Upper lobe of right lung (tissue), 1 donor: ENCODE data around the gene PRDM16. TPM values are rescaled to one million over a fixed set of nuclear protein-coding genes. Genes with fewer than 3 reads are reported as not detected.

Source experiments
- ATAC-seq: fragments of 200-7000 bp; cut with Tn5 transposase; one replicate; pipeline ENCODE4 v1.9.1; 2020; ENCODE audit warnings: mild to moderate bottlenecking, moderate library complexity
- DNase-seq: peaks from one replicate; pipeline ENCODE4 v3.0.0-alpha.2; 2020
- H3K27ac ChIP-seq: fragments of 200-600 bp; one replicate; pipeline ENCODE4 v1.8.0; 2022
- H3K27me3 ChIP-seq: fragments of 200-600 bp; one replicate; pipeline ENCODE4 v1.8.0; 2022; ENCODE audit warnings: mild to moderate bottlenecking
- H3K36me3 ChIP-seq: fragments of 200-600 bp; one replicate; pipeline ENCODE4 v1.8.0; 2022
- H3K4me1 ChIP-seq: fragments of 200-600 bp; one replicate; pipeline ENCODE4 v1.8.0; 2022
- H3K4me3 ChIP-seq: fragments of 200-600 bp; one replicate; pipeline ENCODE4 v1.8.0; 2022; ENCODE audit warnings: mild to moderate bottlenecking
- H3K9me3 ChIP-seq: fragments of 200-600 bp; one replicate; pipeline ENCODE4 v1.8.0; 2022
- intact Hi-C: fragments of 100-400 bp; cut with DNase I; formaldehyde crosslinking; loops from one replicate; pipeline ENCODE4 v1.11.0; 2022
- total RNA-seq: library from RNA; stranded (reverse); fragmentation: NEBNext Ultra II Directional; extraction: Animal tissue kit (Norgen Biotek cat#: 25700); gene quantifications from one replicate; pipeline ENCODE4 v1.2.1, GENCODE V29; 2021
- TF ChIP-seq, protein P1 (sequence below): fragments of 200-600 bp; IDR thresholded peaks from one replicate; pipeline ENCODE4 v1.8.0; 2022; ENCODE audit warnings: antibody characterized with exemption
- donor health status: DM: no; HTN: yes; CAD: no; lungs with severe emphysema.

PRDM16 gene
- total RNA-seq, 1 donor from 2014 or later, result 21.0 TPM

DNA sequence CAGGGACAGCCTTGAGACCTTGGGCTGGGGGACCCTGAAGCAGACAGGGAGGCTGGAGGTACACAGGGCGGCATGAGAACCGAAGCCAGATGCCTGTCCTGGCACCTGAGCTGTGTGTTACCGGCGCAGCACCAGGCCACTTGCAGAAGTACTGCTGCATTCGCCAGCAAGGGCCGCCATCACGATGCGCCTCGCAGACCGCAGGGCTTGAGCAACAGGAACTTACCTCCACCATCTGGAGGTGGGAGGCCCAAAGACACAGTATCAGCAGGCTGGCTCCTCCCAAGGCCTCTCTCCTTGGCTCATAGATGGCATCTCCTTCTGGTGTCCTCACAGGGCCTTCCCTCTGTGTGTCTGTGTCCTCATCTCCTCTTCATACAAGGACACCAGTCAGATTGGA, 90.1 kb downstream of the PRDM16 start:
- no peaks in the 10 kb centered on the region for H3K36me3 ChIP-seq
- no peak for DNase-seq
- H3K9me3 ChIP-seq, result no peaks in the 10 kb centered on the region
- no peak overlapping the region for H3K4me3 ChIP-seq
- H3K27ac ChIP-seq, result no peak overlapping the region
- H3K27me3 ChIP-seq, result peaks cover 17% of the 10 kb centered on the region
- no peak for ATAC-seq
- intact Hi-C loops, result no loop called here
- peaks cover 7% of the 10 kb centered on the region for H3K4me1 ChIP-seq
- TF ChIP-seq, protein P1, sequence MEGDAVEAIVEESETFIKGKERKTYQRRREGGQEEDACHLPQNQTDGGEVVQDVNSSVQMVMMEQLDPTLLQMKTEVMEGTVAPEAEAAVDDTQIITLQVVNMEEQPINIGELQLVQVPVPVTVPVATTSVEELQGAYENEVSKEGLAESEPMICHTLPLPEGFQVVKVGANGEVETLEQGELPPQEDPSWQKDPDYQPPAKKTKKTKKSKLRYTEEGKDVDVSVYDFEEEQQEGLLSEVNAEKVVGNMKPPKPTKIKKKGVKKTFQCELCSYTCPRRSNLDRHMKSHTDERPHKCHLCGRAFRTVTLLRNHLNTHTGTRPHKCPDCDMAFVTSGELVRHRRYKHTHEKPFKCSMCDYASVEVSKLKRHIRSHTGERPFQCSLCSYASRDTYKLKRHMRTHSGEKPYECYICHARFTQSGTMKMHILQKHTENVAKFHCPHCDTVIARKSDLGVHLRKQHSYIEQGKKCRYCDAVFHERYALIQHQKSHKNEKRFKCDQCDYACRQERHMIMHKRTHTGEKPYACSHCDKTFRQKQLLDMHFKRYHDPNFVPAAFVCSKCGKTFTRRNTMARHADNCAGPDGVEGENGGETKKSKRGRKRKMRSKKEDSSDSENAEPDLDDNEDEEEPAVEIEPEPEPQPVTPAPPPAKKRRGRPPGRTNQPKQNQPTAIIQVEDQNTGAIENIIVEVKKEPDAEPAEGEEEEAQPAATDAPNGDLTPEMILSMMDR, result no peak

DNA sequence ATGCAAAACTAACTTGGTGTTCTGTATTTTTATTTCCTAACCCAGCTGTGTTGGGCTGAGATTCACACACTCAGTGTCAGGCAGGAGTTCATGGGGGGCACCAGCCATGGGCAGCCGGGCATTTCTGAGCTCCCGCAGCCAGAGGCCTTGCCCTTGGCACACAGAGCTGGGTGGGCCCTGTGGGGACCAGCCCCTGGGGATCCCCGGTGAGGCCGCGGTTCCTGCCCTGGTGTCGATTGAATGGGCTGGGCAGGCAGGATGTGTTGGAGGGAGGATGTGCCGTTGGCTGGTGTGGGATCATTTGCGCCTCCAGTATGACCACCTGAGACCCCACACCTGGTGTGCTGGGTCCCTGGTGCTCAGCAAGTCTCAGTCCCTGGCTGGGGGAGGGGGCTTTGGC, 91.0 kb downstream of the PRDM16 start:
- TF ChIP-seq, protein P1, result no peak
- no peak overlapping the region for H3K4me3 ChIP-seq
- H3K4me1 ChIP-seq, result peaks cover 7% of the 10 kb centered on the region
- no peaks in the 10 kb centered on the region for H3K9me3 ChIP-seq
- DNase-seq, result no peak
- no peak overlapping the region for H3K27ac ChIP-seq
- no peaks in the 10 kb centered on the region for H3K36me3 ChIP-seq
- H3K27me3 ChIP-seq, result peaks cover 17% of the 10 kb centered on the region
- no peak for ATAC-seq
- intact Hi-C loops, result no loop called here

DNA sequence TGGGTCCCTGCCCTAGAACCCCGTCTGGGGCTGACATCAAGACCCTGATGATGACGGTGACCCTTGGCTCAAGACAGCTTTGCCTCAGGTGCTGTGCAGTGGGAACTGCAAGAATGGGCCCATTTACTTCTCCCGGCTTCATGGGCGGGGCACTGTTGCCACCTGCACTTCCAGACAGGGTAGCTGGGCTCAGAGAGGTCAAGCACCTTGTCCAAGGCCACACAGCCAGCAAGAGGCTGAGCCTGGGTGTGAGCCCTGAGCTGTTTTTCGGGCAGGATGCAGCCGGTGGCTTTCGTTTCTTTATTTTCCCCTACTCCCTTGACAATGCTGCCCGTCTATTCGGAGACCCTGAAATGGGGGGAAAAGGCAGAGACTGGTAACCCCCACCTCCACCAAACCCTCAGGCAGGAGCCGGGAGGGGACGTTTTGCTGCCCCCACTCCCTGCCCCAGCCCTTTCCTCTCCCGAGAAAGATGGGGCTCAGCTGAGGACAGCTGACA, 91.7 kb downstream of the PRDM16 start:
- Histone ChIP-seq H3K4me3 (no peak overlapping the region), H3K27me3 (peaks cover 13% of the 10 kb centered on the region), H3K9me3 (no peaks in the 10 kb centered on the region), H3K27ac (no peak overlapping the region), H3K36me3 (no peaks in the 10 kb centered on the region), H3K4me1 (peaks cover 7% of the 10 kb centered on the region)
- no peak for ATAC-seq
- TF ChIP-seq, protein P1, result no peak
- no peak for DNase-seq
- intact Hi-C loops, result no loop called here

DNA sequence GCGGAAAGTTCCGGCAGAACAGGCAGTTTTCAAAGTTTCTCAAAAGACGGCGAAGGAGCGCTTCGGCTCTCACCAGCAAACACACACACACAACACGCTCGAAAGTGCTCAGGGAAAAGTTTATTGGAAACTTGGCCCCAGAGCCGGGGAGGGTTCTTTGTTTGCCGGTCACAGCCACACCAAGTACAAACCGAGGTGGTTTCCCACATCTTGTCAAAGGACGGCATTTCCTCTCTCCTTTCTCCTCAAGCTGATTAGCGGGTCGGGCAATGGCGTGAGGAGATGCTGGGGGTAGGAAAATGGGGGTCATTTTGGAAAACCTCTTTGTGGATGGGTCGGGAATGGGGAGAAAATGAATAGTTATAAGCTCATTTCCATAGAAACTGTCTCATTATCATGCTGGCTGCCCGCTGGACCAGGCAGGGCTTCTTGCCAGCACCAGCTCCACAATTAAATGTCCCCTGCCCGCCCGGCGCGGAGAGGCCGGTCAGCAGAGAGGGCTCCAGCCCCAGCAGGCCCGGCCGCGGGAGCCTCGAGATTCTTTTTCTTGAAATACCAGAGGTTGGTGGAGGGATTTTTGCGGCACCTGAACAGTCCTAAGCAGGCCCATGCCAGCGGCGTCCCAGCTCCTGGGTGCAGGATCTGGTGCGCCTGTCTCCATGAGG, 92.3 kb downstream of the PRDM16 start:
- H3K36me3 ChIP-seq, result no peaks in the 10 kb centered on the region
- intact Hi-C loops, result no loop called here
- H3K27ac ChIP-seq, result no peak overlapping the region
- TF ChIP-seq, protein P1, result no peak
- DNase-seq (no peak), ATAC-seq (no peak)
- no peaks in the 10 kb centered on the region for H3K9me3 ChIP-seq
- no peak overlapping the region for H3K4me3 ChIP-seq
- peaks cover 10% of the 10 kb centered on the region for H3K27me3 ChIP-seq
- H3K4me1 ChIP-seq, result peaks cover 7% of the 10 kb centered on the region

DNA sequence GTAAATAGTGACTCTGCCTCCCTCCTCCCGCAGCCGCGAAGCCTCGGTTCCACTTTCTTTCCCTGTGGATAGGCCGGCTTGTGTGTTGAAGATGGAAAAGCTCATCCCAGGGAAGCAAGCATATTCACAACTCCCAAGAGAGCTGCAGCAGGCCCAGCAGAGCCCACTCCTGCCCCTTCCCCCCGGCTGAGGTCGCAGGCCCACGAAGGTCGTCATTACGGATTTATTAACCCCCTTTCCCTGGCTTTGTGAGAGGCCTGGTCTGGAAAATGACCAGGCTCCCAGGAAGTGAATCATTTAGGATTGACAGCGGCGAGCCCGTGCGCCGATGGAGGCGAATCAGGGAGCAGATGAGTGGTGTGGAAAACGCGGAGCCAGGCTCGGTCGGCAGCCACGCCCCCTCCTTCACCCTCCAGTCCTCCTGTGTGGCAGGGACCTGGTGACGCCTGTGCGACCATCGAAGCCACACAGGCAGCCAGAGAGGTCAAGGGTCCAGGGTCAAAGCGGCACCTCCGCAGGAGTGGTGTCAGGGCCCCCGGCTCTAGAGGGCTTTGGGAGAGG, 93.4 kb downstream of the PRDM16 start:
- Histone ChIP-seq H3K9me3 (no peaks in the 10 kb centered on the region), H3K36me3 (no peaks in the 10 kb centered on the region), H3K4me1 (peaks cover 7% of the 10 kb centered on the region), H3K4me3 (no peak overlapping the region), H3K27ac (no peak overlapping the region), H3K27me3 (no peaks in the 10 kb centered on the region)
- TF ChIP-seq, protein P1, result no peak
- intact Hi-C loops, result no loop called here
- no peak for ATAC-seq
- no peak for DNase-seq
